CD4-positive, alpha-beta memory T cell (primary cell): ENCODE measurements around the gene CAPN10. TPM values are rescaled to one million over a fixed set of nuclear protein-coding genes. Genes with fewer than 3 reads are reported as not detected.

Experiments used
- CTCF ChIA-PET: fragments of 350-600 bp; sonication (Branson Sonifier 250); formaldehyde crosslinking; loops from one replicate; lab custom pipeline; 2021; ENCODE audit warnings: inconsistent platforms; ENCODE audit not compliant: partially characterized antibody; lab: Charles Lee
- POLR2A ChIA-PET: fragments of 350-600 bp; sonication (Branson Sonifier 250); formaldehyde crosslinking; loops from one replicate; lab custom pipeline; 2021; ENCODE audit not compliant: partially characterized antibody; lab: Charles Lee
- DNase-seq, 5 donors: peaks; one replicate each; pipeline versions ENCODE4 v3.0.0 to v3.0.0-alpha.2; 2020 to 2022; ENCODE audit warnings: mixed read lengths in 1 of 5
- H3K27ac ChIP-seq: one replicate; pipeline ENCODE4 v1.7.0; 2013; ENCODE audit warnings: low read depth, low read length
- H3K27me3 ChIP-seq: 2 replicates; pipeline ENCODE4 v1.7.0; 2013; ENCODE audit warnings: mild to moderate bottlenecking, low read length, moderate library complexity; ENCODE audit not compliant: insufficient read depth
- H3K36me3 ChIP-seq: 2 replicates; pipeline ENCODE4 v1.7.0; 2013; ENCODE audit warnings: mild to moderate bottlenecking, low read length, moderate library complexity; ENCODE audit not compliant: insufficient read depth
- H3K4me1 ChIP-seq: 2 replicates; pipeline ENCODE4 v1.7.0; 2013; ENCODE audit warnings: mild to moderate bottlenecking, low read length, moderate library complexity; ENCODE audit not compliant: insufficient read depth
- H3K4me3 ChIP-seq, 2 donors: one replicate each; pipeline ENCODE4 v1.7.0; 2013; ENCODE audit warnings: low read length in 2 of 2, mild to moderate bottlenecking in 1 of 2
- H3K9me3 ChIP-seq, 2 donors: one replicate each; pipeline ENCODE4 v1.7.0; 2013; ENCODE audit warnings: low read length in 2 of 2, control low read depth in 1 of 2; ENCODE audit not compliant: control insufficient read depth in 1 of 2
- H3K27ac Mint-ChIP-seq, 7 donors: one replicate each; pipeline ENCODE4 v1.8.0; 2020 to 2021; ENCODE audit warnings: mixed read lengths in 7 of 7, mild to moderate bottlenecking in 6 of 7, inconsistent platforms in 3 of 7, moderate library complexity in 3 of 7
- H3K27me3 Mint-ChIP-seq, 2 donors: one replicate each; pipeline ENCODE4 v1.8.0; 2020 to 2021; ENCODE audit warnings: mixed read lengths in 2 of 2
- H3K36me3 Mint-ChIP-seq, 2 donors: one replicate each; pipeline ENCODE4 v1.8.0; 2020 to 2021; ENCODE audit warnings: mixed read lengths in 2 of 2, inconsistent platforms in 1 of 2, mild to moderate bottlenecking in 1 of 2
- H3K4me1 Mint-ChIP-seq, 4 donors: one replicate each; pipeline ENCODE4 v1.8.0; 2020 to 2021; ENCODE audit warnings: mixed read lengths in 4 of 4, mild to moderate bottlenecking in 1 of 4
- H3K4me3 Mint-ChIP-seq, 8 donors: one replicate each; pipeline ENCODE4 v1.8.0; 2020 to 2021; ENCODE audit warnings: mixed read lengths in 8 of 8, mild to moderate bottlenecking in 7 of 8, moderate library complexity in 6 of 8, inconsistent platforms in 3 of 8
- H3K9me3 Mint-ChIP-seq, 8 donors: one replicate each; pipeline ENCODE4 v1.8.0; 2020 to 2021; ENCODE audit warnings: mixed read lengths in 8 of 8, mild to moderate bottlenecking in 5 of 8, inconsistent platforms in 3 of 8, moderate library complexity in 1 of 8
- intact Hi-C: fragments of 100-400 bp; cut with micrococcal nuclease; formaldehyde crosslinking; loops from one replicate; pipeline ENCODE4 v1.15.1; 2023
- polyA plus RNA-seq, 2 donors: library from polyadenylated mRNA; unstranded; fragments of 300-500 nt; fragmentation: Illumina TruSeq; gene quantifications; one replicate each; pipeline ENCODE4 v1.2.3, GENCODE V29; 2021
- total RNA-seq, 2 experiments: library from RNA; stranded (reverse); gene quantifications; one replicate each; pipeline ENCODE4 v1.2.3, GENCODE V29; 2021

CAPN10 gene
- total and polyA plus RNA-seq, 4 experiments from 2014 or later: 9.9 to 83.0 (median 49.7) TPM

- H3K36me3 ChIP-seq: no peaks in the 10 kb centered on the region
- H3K27ac ChIP-seq: peak overlapping the region; percentile 81
- peaks cover 72% of the 10 kb centered on the region for H3K4me1 ChIP-seq
- H3K4me3 ChIP-seq: peak overlapping the region in 1 of 2 donors; percentile 20
- Mint-ChIP-seq H3K27ac (peak overlapping the region; percentile 71 to 90 (median 84)), H3K4me3 (peak overlapping the region in 6 of 8 donors; percentile 10 to 65 (median 53)), H3K27me3 (no peaks in the 10 kb centered on the region), H3K4me1 (peaks cover 27 to 58% (median 35%) of the 10 kb centered on the region in 4 donors), H3K36me3 (peaks cover 0 to 2% of the 10 kb centered on the region in 2 donors), H3K9me3 (no peaks in the 10 kb centered on the region)
- ChIA-PET CTCF (interaction anchor here (1.0 to 1.1 kb wide), 2 partner anchors 47 to 113 kb away, joined by 4 to 5 read pairs; no protein-coding TSS in a partner anchor), POLR2A (interaction anchor here (0.6 to 7.4 kb wide), 5 partner anchors 39 to 66 kb away, joined by 3 to 69 read pairs (median 5); partner anchors contain the start of gene CAPN10)
- H3K9me3 ChIP-seq: no peaks in the 10 kb centered on the region
- peak in 2 of 5 donors; percentile 27 to 30 for DNase-seq
- intact Hi-C loops: no loop called here
- H3K27me3 ChIP-seq: no peaks in the 10 kb centered on the region
These were observed 40.2 kb downstream of the CAPN10 start for GRCh38 chr2:240626531-240627300.

GRCh38 chr2:240627736-240628506, 41.4 kb downstream of the CAPN10 start:
- intact Hi-C loops: no loop called here
- ChIA-PET POLR2A (interaction anchor here (1.1 to 1.6 kb wide), 3 partner anchors 48 to 67 kb away, joined by 4 to 7 read pairs (median 5); no protein-coding TSS in a partner anchor), CTCF (interaction anchor here (1.1 to 1.3 kb wide), 2 partner anchors 48 to 114 kb away, joined by 3 to 5 read pairs; no protein-coding TSS in a partner anchor)
- Mint-ChIP-seq H3K36me3 (peaks cover 0 to 2% of the 10 kb centered on the region in 2 donors), H3K4me3 (no peak overlapping the region), H3K27me3 (no peaks in the 10 kb centered on the region), H3K27ac (peak overlapping the region in 5 of 7 donors; percentile 31 to 90 (median 53)), H3K9me3 (peaks cover 0 to 3% (median under 1%) of the 10 kb centered on the region in 8 donors), H3K4me1 (peaks cover 21 to 48% (median 27%) of the 10 kb centered on the region in 4 donors)
- Histone ChIP-seq H3K36me3 (no peaks in the 10 kb centered on the region), H3K9me3 (no peaks in the 10 kb centered on the region), H3K4me1 (peaks cover 60% of the 10 kb centered on the region), H3K27me3 (no peaks in the 10 kb centered on the region), H3K4me3 (no peak overlapping the region), H3K27ac (peak overlapping the region; percentile 28)
- DNase-seq: no peak

DNA sequence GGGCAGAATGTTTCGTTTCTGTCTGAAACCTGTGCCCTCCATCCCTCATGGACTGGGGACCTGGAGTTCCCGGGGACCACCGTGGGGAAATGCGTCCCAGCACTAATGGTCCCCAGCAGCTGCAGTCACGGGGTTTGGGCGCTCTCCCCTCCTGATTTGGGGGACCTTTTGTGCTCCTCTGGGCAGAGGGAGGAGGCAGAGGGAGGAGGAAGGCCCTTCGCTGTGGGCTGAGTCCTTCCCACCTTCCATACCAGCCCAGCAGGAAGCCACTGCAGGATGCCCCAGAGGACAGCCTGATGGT, 41.9 kb downstream of the CAPN10 start:
- no peaks in the 10 kb centered on the region for H3K27me3 ChIP-seq
- H3K4me3 Mint-ChIP-seq: no peak overlapping the region
- peak overlapping the region; percentile 28 for H3K27ac ChIP-seq
- H3K9me3 ChIP-seq: no peaks in the 10 kb centered on the region
- CTCF ChIA-PET: interaction anchor here (1.3 kb wide), 1 partner anchor 114 kb away, joined by 3 read pairs; no protein-coding TSS in a partner anchor
- H3K36me3 Mint-ChIP-seq: peaks cover 2 to 3% of the 10 kb centered on the region in 2 donors
- no peak overlapping the region for H3K4me3 ChIP-seq
- H3K27me3 Mint-ChIP-seq: no peaks in the 10 kb centered on the region
- H3K9me3 Mint-ChIP-seq: peaks cover 0 to 8% (median 6%) of the 10 kb centered on the region in 8 donors
- H3K4me1 Mint-ChIP-seq: peaks cover 17 to 43% (median 23%) of the 10 kb centered on the region in 4 donors
- H3K36me3 ChIP-seq: no peaks in the 10 kb centered on the region
- intact Hi-C loops: no loop called here
- no peak overlapping the region for H3K27ac Mint-ChIP-seq
- H3K4me1 ChIP-seq: peaks cover 55% of the 10 kb centered on the region
- POLR2A ChIA-PET: interaction anchor here (1.0 kb wide), 1 partner anchor 68 kb away, joined by 3 read pairs; the partner anchor contains the start of gene DUSP28
- DNase-seq: no peak

DNA sequence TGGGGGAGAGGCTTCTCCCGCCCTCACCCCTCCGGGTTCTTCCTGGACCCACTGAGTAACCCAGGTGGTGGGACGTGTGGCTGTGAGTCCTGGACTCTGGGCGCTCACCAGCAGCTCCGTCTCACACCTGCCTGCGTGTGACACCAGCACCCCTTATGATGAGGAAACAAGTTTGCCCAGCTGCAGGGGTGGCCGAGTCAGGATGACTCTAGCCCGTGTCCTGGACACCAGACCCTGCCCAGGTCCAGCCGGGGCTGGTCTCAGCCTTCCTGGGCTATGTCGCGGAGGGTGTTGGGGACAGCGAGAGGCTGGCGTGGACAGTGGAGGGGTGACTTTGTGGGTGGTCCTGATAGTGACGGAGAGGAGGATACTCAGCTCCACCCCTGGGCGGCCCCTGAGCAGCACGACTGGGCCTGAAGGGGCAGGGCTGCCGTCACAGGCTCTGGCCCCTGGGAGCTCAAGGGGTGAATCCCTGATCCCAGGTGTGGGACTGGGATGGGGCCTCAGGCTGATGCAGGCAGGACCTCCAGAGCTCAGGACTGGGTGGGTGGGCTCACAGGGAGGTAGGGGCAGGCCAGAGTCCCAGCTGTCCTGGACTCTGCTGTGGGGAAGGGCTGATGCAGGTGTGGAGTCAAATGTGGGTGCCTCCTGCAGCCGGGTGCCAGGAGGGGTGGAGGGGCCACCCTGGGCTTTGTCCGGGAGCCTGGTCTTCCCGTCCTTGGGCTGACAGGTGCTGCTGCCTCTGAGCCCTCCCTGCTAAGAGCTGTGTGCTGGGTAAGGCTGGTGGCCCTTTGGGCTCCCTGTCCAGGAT, 42.5 kb downstream of the CAPN10 start:
- no peak for DNase-seq
- H3K4me3 Mint-ChIP-seq: no peak overlapping the region

DNA sequence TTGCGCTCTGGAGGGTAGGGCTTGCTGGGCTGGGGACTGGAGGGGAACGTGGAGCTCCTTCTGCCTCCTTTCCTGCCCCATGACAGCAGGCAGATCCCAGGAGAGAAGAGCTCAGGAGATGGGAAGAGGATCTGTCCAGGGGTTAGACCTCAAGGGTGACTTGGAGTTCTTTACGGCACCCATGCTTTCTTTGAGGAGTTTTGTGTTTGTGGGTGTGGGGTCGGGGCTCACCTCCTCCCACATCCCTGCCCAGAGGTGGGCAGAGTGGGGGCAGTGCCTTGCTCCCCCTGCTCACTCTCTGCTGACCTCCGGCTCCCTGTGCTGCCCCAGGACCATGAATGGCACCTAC, 43.1 kb downstream of the CAPN10 start:
- H3K27ac ChIP-seq: no peak overlapping the region
- H3K9me3 ChIP-seq: peaks cover 0 to 7% of the 10 kb centered on the region in 2 donors
- no peak overlapping the region for H3K4me3 Mint-ChIP-seq
- ChIA-PET POLR2A (interaction anchor here (1.0 kb wide), 1 partner anchor 69 kb away, joined by 3 read pairs; the partner anchor contains the start of gene DUSP28), CTCF (no interaction called here)
- H3K9me3 Mint-ChIP-seq: peaks cover 2 to 16% (median 11%) of the 10 kb centered on the region in 8 donors
- peaks cover 2 to 5% of the 10 kb centered on the region in 2 donors for H3K36me3 Mint-ChIP-seq
- H3K36me3 ChIP-seq: no peaks in the 10 kb centered on the region
- H3K27me3 Mint-ChIP-seq: no peaks in the 10 kb centered on the region
- H3K27ac Mint-ChIP-seq: peak overlapping the region in 3 of 7 donors; percentile 8 to 85 (median 29)
- H3K4me1 ChIP-seq: peaks cover 43% of the 10 kb centered on the region
- H3K27me3 ChIP-seq: no peaks in the 10 kb centered on the region
- DNase-seq: no peak
- peaks cover 16 to 32% (median 20%) of the 10 kb centered on the region in 4 donors for H3K4me1 Mint-ChIP-seq
- intact Hi-C loops: no loop called here
- H3K4me3 ChIP-seq: no peak overlapping the region

More for the DNA sequence above, 42.5 kb downstream of the CAPN10 start:
- intact Hi-C loops: no loop called here
- Mint-ChIP-seq H3K27me3 (no peaks in the 10 kb centered on the region), H3K9me3 (peaks cover 0 to 13% (median 9%) of the 10 kb centered on the region in 8 donors), H3K27ac (peak overlapping the region in 3 of 7 donors; percentile 8 to 85 (median 29)), H3K36me3 (peaks cover 2 to 5% of the 10 kb centered on the region in 2 donors), H3K4me1 (peaks cover 17 to 38% (median 22%) of the 10 kb centered on the region in 4 donors)
- Histone ChIP-seq H3K27ac (no peak overlapping the region), H3K4me1 (peaks cover 49% of the 10 kb centered on the region), H3K27me3 (no peaks in the 10 kb centered on the region), H3K9me3 (peaks cover 0 to 4% of the 10 kb centered on the region in 2 donors), H3K36me3 (no peaks in the 10 kb centered on the region), H3K4me3 (no peak overlapping the region)
- ChIA-PET CTCF (interaction anchor here (1.3 kb wide), 1 partner anchor 115 kb away, joined by 3 read pairs; no protein-coding TSS in a partner anchor), POLR2A (interaction anchor here (1.0 kb wide), 1 partner anchor 68 kb away, joined by 3 read pairs; the partner anchor contains the start of gene DUSP28)

- Histone ChIP-seq H3K27ac (no peak overlapping the region), H3K4me1 (peaks cover 38% of the 10 kb centered on the region), H3K9me3 (peaks cover 0 to 7% of the 10 kb centered on the region in 2 donors), H3K36me3 (no peaks in the 10 kb centered on the region), H3K4me3 (no peak overlapping the region), H3K27me3 (no peaks in the 10 kb centered on the region)
- H3K27ac Mint-ChIP-seq: peak overlapping the region in 1 of 7 donors; percentile 78
- no peak overlapping the region for H3K4me3 Mint-ChIP-seq
- H3K36me3 Mint-ChIP-seq: peaks cover 2 to 5% of the 10 kb centered on the region in 2 donors
- ChIA-PET CTCF (no interaction called here), POLR2A (no interaction called here)
- DNase-seq: no peak
- H3K27me3 Mint-ChIP-seq: no peaks in the 10 kb centered on the region
- peaks cover 10 to 27% (median 15%) of the 10 kb centered on the region in 4 donors for H3K4me1 Mint-ChIP-seq
- peaks cover 2 to 20% (median 13%) of the 10 kb centered on the region in 8 donors for H3K9me3 Mint-ChIP-seq
- intact Hi-C loops: no loop called here
These were observed 43.6 kb downstream of the CAPN10 start for GRCh38 chr2:240629968-240630770.
